GM15510 (cell line): ENCODE measurements around the gene GPX2.

ENCODE experiments used
- POLR2A ChIP-seq: IDR thresholded peaks from 3 replicates; pipeline ENCODE4 v1.6.1; 2011; ENCODE audit warnings: borderline replicate concordance; ENCODE audit not compliant: insufficient read length; ENCODE audit errors: extremely low read depth

The GPX2 gene

DNA sequence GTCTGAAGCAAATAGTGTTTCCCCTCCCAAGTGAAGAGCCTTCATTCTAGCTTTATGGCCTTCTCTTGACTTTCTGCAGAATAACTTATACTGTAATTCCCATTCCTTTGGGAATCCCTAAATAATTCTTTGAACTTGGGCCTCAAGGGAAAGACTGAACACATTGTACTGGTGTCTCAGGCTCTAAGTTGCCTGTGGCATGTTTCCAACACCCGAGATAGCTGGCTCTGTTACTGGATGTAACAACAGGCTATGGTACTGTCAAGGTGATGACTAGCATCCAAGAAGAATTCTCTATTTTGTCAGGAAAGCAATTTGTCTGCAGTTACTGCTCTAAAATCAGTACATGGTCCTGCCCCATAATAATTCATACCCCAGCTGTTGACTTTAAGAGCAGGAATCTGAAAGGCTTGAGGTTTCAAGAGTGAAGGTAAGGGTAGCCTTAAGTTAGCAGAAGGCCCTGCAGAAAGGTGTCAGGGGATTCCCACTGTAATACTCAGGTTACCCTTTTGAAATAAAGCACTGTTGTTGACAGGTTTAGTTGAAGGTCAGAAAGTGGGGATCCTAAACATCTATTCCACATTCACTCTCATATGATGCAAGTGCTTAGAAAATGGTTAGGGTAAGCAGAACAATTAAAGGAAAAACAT, 5.2 kb downstream of the GPX2 start:
- no peak for TF ChIP-seq POLR2A

DNA sequence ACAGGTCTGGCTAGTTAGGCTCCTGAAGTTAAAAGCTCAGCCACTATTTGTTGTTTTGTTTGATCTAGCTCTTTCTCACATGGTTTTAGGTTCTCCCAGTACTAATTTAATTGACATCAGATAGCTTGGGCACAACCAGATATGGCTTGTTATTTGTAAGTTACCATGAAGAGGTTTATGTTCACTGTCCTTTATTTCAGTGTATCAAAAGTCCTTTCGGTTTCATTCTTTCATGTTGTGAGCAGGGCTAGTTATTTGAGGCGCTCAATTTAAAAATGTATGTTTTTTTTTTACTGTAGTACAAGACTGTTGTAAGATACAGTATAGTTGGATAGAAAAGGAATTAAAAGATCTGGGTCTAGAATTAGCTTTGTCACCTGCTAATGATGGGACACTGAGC, 7.0 kb downstream of the GPX2 start:
- no peak for TF ChIP-seq POLR2A

DNA sequence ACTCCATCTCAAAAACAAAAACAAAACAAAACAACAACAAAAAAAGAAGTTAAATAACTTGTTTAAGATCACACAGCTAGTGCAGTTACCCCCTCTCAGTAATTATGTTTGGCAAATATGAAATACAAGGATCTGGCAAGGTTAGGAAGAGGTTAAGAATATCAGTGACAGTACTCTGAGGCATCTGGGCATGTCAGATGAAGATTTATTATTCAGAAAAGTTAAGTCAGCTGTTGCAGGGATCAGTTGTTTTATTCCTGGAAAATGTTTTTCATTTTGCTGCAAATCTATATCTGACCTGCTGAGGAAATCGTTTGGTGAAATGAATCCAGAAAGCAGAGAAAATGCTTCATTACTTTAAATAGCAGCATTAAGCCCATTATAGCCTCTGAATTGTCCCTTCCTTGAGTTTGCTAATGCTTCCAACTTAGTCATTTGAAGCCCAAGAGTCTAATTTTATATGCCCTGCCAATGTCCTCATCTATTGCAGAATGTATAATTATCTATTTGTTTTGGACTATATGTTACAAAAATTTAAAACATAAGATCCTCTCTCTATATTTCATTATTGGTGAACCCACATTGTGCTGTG, 8.1 kb downstream of the GPX2 start:
- TF ChIP-seq POLR2A, result no peak

DNA sequence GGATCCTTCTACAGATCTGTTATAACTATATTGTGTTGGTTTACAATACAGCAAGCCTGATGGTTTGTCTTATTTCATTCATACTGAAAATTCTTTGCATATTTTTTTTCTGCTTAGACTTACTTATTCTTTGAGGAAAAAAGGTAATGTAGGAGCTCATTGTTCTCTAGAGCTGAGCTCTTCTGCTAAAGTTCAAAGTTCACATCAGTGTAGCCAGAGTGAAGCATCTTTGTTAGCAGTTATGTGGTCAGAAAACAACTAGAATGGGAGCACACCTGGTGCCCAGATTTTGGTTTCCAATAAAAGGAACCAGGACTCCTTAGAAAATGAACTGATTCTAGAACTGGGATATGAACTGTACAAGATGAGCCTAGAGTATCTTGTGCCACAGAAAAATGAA, 10.3 kb downstream of the GPX2 start:
- TF ChIP-seq POLR2A, result no peak

DNA sequence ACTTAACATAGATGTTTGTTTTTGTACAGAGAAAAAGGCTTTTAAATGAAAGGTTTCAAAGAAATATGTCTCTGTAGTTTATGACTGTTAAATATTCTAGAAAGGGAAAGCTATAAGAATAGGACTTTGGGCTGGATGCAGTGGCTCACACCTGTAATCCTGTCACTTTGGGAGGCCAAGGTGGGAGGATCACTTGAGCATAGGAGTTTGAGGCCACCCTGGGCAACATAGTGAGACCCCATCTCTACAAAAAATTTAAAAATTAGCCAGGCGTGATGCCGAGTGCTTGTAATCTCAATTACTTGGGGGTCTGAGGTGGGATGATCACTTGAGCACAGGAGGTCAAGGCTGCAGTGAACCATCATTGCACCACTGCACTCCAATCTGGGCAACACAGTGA, 11.4 kb downstream of the GPX2 start:
- TF ChIP-seq POLR2A, result no peak

DNA sequence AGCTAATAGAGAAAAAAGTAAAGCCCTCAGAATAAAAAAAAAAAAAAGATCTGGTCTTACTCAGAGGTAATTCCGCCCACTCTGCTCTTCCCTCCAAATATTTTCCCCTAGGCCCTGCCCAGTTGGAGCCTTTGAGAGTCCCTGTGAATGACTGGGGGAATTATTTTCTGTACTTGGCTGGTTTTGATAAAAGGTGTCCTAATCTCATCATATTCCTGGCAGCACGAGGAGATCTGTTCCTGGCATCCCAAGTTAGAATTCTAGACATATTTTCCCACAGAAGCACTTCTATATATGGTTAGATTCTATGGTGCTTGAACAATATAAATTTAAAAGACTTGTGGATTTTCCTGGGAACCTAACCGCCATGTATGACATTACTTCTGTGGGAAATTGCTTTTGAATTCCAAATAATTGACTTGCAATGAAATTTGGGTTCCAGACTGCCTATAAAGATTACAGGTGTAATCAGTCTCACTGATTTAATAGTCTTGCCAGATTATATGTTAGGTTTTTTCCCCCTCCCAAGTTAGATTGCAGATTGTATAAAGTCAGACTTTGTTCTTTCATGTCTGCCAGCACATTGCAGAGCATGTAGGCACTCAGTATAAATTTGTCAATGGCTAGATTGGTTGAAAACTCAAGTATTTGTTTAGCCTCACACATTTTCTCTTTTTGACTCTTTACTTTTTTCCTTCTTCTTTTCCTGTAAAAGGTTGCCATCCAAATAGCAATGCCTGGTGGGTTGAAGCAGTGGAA, 12.3 kb downstream of the GPX2 start:
- TF ChIP-seq POLR2A, result no peak

DNA sequence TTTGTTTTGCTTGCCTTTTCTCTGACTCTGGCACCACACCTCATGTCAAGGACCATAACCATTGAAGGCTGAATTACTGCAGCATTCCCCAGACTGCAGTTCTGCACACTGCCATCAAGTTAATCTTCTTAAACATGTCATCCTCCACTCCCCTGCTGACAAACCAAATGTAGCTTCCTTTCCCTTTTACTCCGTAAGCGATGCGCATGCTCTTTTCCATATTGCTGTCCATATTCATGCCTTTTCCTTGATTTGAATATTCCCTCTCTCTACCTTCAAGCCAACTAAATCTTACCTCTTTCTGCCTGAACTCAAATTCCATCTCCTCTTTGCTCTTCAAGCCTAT, 13.6 kb downstream of the GPX2 start:
- no peak for TF ChIP-seq POLR2A

DNA sequence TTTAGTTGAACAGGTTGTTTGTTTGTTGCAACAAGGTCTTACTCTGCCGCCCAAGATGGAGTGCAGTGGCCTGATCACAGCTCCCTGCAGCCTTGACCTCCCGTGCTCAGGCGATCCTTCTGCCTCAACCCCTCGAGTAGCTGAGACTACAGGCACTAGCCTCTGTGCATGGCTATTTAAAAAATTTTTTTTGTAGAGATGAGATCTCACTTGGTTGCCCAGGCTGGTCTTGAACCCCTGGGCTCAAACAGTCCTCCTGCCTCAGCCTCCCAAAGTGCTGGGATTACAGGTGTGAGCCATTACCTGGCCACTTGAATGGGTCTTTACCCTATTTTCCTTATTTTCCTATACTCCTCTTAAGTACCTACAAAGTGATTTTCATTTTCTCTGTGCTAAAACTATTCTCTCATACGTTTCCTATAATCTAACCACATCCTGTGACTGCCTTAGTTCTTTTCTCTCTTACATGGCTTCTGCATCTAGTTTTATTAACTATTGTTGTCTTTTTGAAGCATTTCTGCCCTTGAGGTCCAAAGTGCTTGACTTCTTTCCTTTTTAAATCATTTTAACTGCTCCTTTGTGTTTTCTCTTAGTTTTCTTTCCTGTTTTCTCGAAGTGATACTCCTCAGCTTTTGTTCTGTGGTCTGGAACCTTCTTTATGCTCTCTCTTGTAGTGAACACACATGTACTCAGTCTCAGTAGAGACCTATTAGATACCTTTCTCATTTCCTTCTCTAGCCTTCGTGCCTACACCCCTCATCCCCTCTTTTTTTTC, 14.1 kb downstream of the GPX2 start:
- no peak for TF ChIP-seq POLR2A

DNA sequence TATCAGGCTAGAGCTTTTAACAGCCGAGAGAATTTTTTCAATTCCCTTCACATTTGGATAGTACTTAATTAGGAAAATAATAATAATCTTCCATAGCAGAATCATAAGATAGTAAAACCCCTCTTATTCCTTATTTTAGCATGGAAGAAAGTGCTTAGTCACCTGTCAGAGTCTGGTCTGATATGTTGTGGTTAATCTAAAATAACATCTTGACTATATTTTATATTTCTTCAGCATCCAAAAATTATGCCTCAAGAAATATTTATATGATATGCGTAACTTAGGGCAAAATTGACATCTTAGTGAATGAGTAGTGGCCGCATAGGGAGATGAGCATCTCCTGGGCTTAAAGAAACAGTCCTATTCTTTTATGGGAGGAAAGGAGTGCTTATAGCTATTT, 15.5 kb downstream of the GPX2 start:
- no peak for TF ChIP-seq POLR2A

DNA sequence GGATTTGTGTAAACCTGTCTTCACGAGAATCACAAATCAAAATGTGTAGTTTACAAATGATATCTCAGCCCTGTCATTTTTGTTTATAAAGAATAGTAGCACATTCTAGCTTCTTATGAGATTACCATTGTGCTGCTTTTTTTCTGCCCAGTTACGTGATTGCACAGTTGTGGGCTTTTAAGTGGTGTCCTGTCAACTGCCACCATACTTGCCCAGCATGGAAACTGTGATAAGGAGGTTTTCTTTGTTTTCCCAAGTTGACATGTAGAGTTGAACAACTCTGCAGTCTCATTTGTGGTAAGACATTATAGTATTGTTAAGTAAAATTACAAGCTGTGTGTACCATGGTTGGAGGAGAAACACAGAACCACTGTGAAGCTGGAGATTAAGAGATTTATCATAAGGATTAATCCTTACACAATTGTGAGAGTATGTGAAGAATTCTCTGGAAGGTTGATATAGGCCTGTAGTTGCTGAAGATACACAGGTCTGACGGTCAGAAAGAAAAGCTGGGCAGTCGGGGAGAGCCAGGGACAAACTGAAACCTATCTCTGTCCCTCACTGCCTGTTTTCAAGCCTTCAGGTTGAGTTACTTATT, 16.0 kb downstream of the GPX2 start:
- TF ChIP-seq POLR2A, result no peak

DNA sequence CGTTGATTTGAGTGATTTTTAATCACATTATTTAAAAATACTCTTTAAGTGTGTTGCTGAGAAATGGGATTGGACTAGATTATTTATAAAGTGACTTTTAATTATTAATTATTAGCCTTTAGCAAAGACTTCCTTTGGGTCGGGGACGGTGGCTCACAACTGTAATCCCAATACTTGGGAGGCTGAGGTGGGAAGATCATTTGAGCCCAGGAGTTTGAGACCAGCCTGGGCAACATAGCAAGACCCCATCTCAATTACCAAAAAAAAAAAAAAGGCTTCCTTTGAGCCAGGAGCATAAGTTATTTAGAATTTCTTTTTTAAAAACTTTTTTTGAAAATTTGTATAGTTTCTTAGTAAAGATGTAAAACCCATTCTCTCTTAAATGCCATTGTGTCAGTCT, 19.5 kb downstream of the GPX2 start:
- no peak for TF ChIP-seq POLR2A

DNA sequence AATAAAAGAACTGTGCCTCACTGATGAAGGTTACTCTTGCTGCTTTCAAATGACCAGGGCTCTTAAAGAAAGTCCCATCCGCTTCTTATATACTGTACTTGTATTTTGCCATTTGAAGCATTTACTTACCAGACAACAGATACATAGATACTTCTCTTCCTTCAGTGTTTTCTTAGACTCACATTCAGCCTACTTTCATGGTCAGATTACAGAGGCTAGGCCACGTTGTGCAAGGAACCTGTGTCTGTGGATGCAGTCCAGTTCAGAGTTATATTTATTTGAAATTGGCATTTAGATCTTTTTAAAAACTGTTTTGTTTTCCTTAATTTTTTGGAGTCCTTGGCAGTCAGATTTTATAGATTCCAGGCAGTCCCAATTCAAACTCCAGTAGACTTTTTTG, 22.1 kb downstream of the GPX2 start:
- TF ChIP-seq POLR2A, result no peak

DNA sequence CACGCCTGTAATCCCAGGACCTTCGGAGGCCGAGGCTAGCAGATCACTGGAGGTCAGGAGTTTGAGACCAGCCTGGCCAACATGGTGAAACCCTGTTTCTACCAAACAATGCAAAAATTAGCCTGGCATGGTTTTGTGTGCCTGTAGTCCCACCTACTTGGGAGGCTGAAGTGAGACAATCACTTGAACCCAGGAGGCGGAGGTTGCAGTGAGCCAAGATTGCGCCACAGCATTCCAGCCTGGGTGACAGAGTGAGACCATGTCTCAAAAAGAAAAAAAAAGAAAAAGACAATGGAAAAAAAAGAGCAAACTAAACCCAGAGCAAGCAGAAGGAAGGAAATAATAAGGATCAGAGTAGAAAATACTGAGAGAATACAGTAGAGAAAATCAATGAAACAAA, 22.9 kb downstream of the GPX2 start:
- TF ChIP-seq POLR2A, result no peak

DNA sequence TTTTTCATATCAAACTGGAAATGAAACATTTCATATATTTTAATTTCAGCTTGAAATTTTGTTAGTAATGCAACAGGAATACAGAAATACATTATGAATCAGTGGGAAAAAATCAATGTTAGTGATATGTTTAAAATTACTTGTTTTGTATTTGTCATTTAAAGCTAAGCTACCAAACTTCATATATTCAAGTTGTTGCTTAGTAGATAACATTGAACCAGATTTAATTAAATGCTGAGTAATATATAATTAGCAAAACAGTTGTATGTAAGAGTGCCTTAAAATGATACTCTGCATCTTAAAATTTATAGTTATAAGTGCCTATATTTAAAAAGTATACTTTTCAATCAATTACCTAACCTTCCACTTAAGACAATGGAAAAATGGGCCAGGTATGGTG, 23.3 kb downstream of the GPX2 start:
- no peak for TF ChIP-seq POLR2A

DNA sequence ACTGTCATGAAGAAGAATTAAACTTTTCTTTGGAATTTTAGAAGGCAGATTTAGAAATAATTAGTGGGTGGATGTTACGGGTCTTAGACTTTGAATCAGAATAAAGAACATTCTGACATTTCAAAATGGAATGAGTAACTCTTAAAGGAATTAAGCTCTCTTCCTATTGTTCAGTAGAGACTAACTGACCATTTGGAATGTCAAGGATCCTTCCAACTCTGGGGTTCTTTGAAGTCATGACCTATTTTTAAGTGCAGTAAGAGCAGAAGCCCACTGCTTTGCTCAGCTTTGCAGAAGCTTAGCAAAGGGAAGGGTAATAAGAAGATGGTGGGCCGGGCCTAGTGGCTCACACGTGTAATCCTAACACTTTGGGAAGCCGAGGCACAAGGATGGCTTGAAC, 24.3 kb downstream of the GPX2 start:
- TF ChIP-seq POLR2A, result no peak
